CD14-positive monocyte (primary cell): ENCODE data around the gene ERCC6L2. TPM values are rescaled to one million over a fixed set of nuclear protein-coding genes. Genes with fewer than 3 reads are reported as not detected.

Experiments used
- DNase-seq, 3 donors: peaks; one replicate each; pipeline ENCODE4 v3.0.0-alpha.2; 2011 to 2022
- H2AFZ ChIP-seq: 2 replicates; pipeline ENCODE4 v1.6.0; 2012; ENCODE audit warnings: mild to moderate bottlenecking, low read depth, low read length, inconsistent platforms; ENCODE audit not compliant: insufficient read depth, poor library complexity, severe bottlenecking
- H3K27ac ChIP-seq, 2 donors: 1 replicate in 1 of 2; 2 replicates in 1 of 2; pipeline ENCODE4 v1.5.1; 2012 to 2013; ENCODE audit warnings: low read length in 2 of 2, control low read depth in 1 of 2, inconsistent platforms in 1 of 2, low read depth in 1 of 2, mild to moderate bottlenecking in 1 of 2
- H3K27me3 ChIP-seq, 2 donors: one replicate each; pipeline versions ENCODE4 v1.6.0 to v1.6.1; 2011 to 2013; ENCODE audit warnings: low read length in 2 of 2; ENCODE audit not compliant: control insufficient read depth in 2 of 2, insufficient read depth in 2 of 2
- H3K36me3 ChIP-seq, 2 donors: replicated peaks in 1 of 2; 1 replicate in 1 of 2; 2 replicates in 1 of 2; pipeline versions ENCODE4 v1.5.1 to v1.6.1; 2012 to 2013; ENCODE audit warnings: low read length in 2 of 2, control low read depth in 1 of 2, inconsistent platforms in 1 of 2, mild to moderate bottlenecking in 1 of 2; ENCODE audit not compliant: insufficient read depth in 2 of 2, control insufficient read depth in 1 of 2
- H3K4me1 ChIP-seq, 2 donors: 1 replicate in 1 of 2; 2 replicates in 1 of 2; pipeline versions ENCODE4 v1.5.1 to v1.6.1; 2012 to 2013; ENCODE audit warnings: low read length in 2 of 2, control low read depth in 1 of 2, inconsistent platforms in 1 of 2, mild to moderate bottlenecking in 1 of 2, moderate library complexity in 1 of 2; ENCODE audit not compliant: insufficient read depth in 2 of 2, control insufficient read depth in 1 of 2
- H3K4me2 ChIP-seq: replicated peaks from 2 replicates; pipeline ENCODE3; 2012; ENCODE audit warnings: low read length, moderate library complexity, mild to moderate bottlenecking; ENCODE audit not compliant: poor library complexity, severe bottlenecking; ENCODE audit errors: extremely low read depth
- H3K4me3 ChIP-seq, 3 experiments: fragments of 200-600 bp in 1 of 3; sonication (generic) in 1 of 3; replicated peaks in 1 of 3; 1 replicate in 2 of 3; 2 replicates in 1 of 3; pipeline ENCODE4 v1.5.1; 2011 to 2013; ENCODE audit warnings: low read length in 3 of 3, mild to moderate bottlenecking in 3 of 3, control low read depth in 2 of 3, low read depth in 2 of 3, inconsistent platforms in 1 of 3, moderate library complexity in 1 of 3
- H3K79me2 ChIP-seq: 2 replicates; pipeline ENCODE4 v1.6.0; 2012; ENCODE audit warnings: mild to moderate bottlenecking, control low read depth, inconsistent platforms, low read length, moderate library complexity; ENCODE audit not compliant: insufficient read depth
- H3K9ac ChIP-seq: 2 replicates; pipeline ENCODE4 v1.6.0; 2017; ENCODE audit warnings: low read length, mild to moderate bottlenecking; ENCODE audit not compliant: insufficient read depth, poor library complexity, severe bottlenecking
- H3K9me3 ChIP-seq, 2 donors: replicated peaks in 1 of 2; 1 replicate in 1 of 2; 2 replicates in 1 of 2; pipeline versions ENCODE4 v1.5.1 to v1.6.1; 2012 to 2013; ENCODE audit warnings: low read length in 2 of 2, control low read depth in 1 of 2; ENCODE audit not compliant: control insufficient read depth in 1 of 2, insufficient read depth in 1 of 2
- H4K20me1 ChIP-seq: 2 replicates; pipeline ENCODE4 v1.6.0; 2012; ENCODE audit warnings: mild to moderate bottlenecking, low read length, control low read depth, moderate library complexity; ENCODE audit not compliant: insufficient read depth
- H3K27ac Mint-ChIP-seq, 7 donors: one replicate each; pipeline ENCODE4 v1.8.0; 2020; ENCODE audit warnings: mild to moderate bottlenecking in 7 of 7, mixed read lengths in 7 of 7, moderate library complexity in 6 of 7, inconsistent platforms in 2 of 7
- H3K27me3 Mint-ChIP-seq, 3 donors: one replicate each; pipeline ENCODE4 v1.8.0; 2021 to 2022; ENCODE audit warnings: low read depth in 3 of 3, mild to moderate bottlenecking in 3 of 3, mixed read lengths in 3 of 3, moderate library complexity in 3 of 3, inconsistent platforms in 1 of 3
- H3K36me3 Mint-ChIP-seq, 2 donors: one replicate each; pipeline ENCODE4 v1.8.0; 2020; ENCODE audit warnings: mixed read lengths in 2 of 2, inconsistent platforms in 1 of 2, mild to moderate bottlenecking in 1 of 2
- H3K4me1 Mint-ChIP-seq: one replicate; pipeline ENCODE4 v1.8.0; 2020; ENCODE audit warnings: mild to moderate bottlenecking, mixed read lengths
- H3K4me3 Mint-ChIP-seq, 2 donors: one replicate each; pipeline ENCODE4 v1.8.0; 2020; ENCODE audit warnings: mild to moderate bottlenecking in 2 of 2, mixed read lengths in 2 of 2, moderate library complexity in 1 of 2
- H3K9me3 Mint-ChIP-seq, 7 donors: one replicate each; pipeline ENCODE4 v1.8.0; 2020 to 2022; ENCODE audit warnings: mixed read lengths in 7 of 7, mild to moderate bottlenecking in 6 of 7, moderate library complexity in 6 of 7, inconsistent platforms in 2 of 7
- CTCF ChIP-seq: fragments of 200-600 bp; IDR thresholded peaks from one replicate; pipeline ENCODE4 v1.8.0; 2022; ENCODE audit warnings: antibody characterized with exemption, mild to moderate bottlenecking
- WGBS: methylation state at CpG from one replicate; pipeline ENCODE4 v1.1.5; 2013; ENCODE audit warnings: missing lambda C conversion rate; ENCODE audit not compliant: insufficient coverage; 5-methylcytosine and 5-hydroxymethylcytosine counted together
- intact Hi-C, 2 donors: fragments of 100-400 bp; cut with micrococcal nuclease; formaldehyde crosslinking; loops; one replicate each; pipeline versions ENCODE4 v1.15.0 to v1.15.1; 2023
- polyA plus RNA-seq, 3 donors: library from polyadenylated mRNA; depleted of rRNA in 1 of 3; unstranded in 2 of 3; stranded (reverse) in 1 of 3; fragments of 300-500 nt in 2 of 3; fragments of >200 nt in 1 of 3; fragmentation: Illumina TruSeq in 2 of 3; gene quantifications; 1 replicate in 2 of 3; 2 replicates in 1 of 3; pipeline ENCODE4 v1.2.3, GENCODE V29; 2012 to 2021

ERCC6L2 gene
- polyA plus RNA-seq, 3 donors = 7.1 to 18.9 (median 7.2) TPM

- Mint-ChIP-seq H3K4me3 (no peak overlapping the region), H3K27ac (no peak overlapping the region), H3K4me1 (no peaks in the 10 kb centered on the region), H3K27me3 (peaks cover 0 to 3% (median 0%) of the 10 kb centered on the region in 3 donors), H3K36me3 (peaks cover 40 to 54% of the 10 kb centered on the region in 2 donors), H3K9me3 (peaks cover 0 to 6% (median 1%) of the 10 kb centered on the region in 7 donors)
- H3K27ac ChIP-seq = no peak overlapping the region
- no peak for DNase-seq
- H3K4me3 ChIP-seq = no peak overlapping the region
- no peak for TF ChIP-seq CTCF
- H3K9me3 ChIP-seq = no peaks in the 10 kb centered on the region
- no peaks in the 10 kb centered on the region for H3K79me2 ChIP-seq
- no peak overlapping the region for H3K9ac ChIP-seq
- H3K4me1 ChIP-seq = no peaks in the 10 kb centered on the region
- no peaks in the 10 kb centered on the region for H3K27me3 ChIP-seq
- H4K20me1 ChIP-seq = no peaks in the 10 kb centered on the region
- no peak overlapping the region for H3K4me2 ChIP-seq
- peaks cover 24 to 48% of the 10 kb centered on the region in 2 donors for H3K36me3 ChIP-seq
- intact Hi-C loops = no loop called here
- H2AFZ ChIP-seq = no peak overlapping the region
These were observed 94.8 kb downstream of the ERCC6L2 start for GRCh38 chr9:95970317-95970716.

DNA sequence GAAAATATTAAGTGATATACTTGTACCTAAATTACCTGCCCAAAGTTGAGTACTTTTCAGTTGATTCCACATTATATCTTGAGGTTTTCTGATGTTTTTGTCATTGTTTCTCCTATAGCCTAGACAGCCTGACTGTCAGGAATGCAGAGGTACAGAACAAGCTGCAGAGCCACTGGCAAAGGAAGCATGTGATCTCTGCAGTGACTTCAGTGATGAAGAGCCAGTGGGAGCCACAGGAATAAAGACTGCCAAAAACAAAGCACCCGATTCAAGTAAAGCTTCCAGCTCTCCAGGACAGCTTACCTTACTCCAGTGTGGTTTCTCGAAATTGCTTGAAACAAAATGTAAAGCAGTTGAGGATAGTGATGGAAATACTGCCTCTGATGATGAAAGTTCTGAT is 96.3 kb downstream of the ERCC6L2 start:
- H4K20me1 ChIP-seq = no peaks in the 10 kb centered on the region
- H3K9ac ChIP-seq = no peak overlapping the region
- H3K27me3 Mint-ChIP-seq = peaks cover 0 to 3% (median 0%) of the 10 kb centered on the region in 3 donors
- no CpG with 5 or more reads among the region's 2 CpGs for WGBS
- peaks cover 40 to 53% of the 10 kb centered on the region in 2 donors for H3K36me3 Mint-ChIP-seq
- H3K9me3 ChIP-seq = no peaks in the 10 kb centered on the region
- no peaks in the 10 kb centered on the region for H3K27me3 ChIP-seq
- no peaks in the 10 kb centered on the region for H3K4me1 ChIP-seq
- no peak overlapping the region for H3K27ac ChIP-seq
- no peak overlapping the region for H2AFZ ChIP-seq
- no peak overlapping the region for H3K27ac Mint-ChIP-seq
- no peaks in the 10 kb centered on the region for H3K79me2 ChIP-seq
- no peak overlapping the region for H3K4me2 ChIP-seq
- H3K4me1 Mint-ChIP-seq = no peaks in the 10 kb centered on the region
- no peak for DNase-seq
- no peak overlapping the region for H3K4me3 ChIP-seq
- peaks cover 0 to 6% (median 1%) of the 10 kb centered on the region in 7 donors for H3K9me3 Mint-ChIP-seq
- no peak for TF ChIP-seq CTCF
- no peak overlapping the region for H3K4me3 Mint-ChIP-seq
- intact Hi-C loops = no loop called here
- peaks cover 24 to 41% of the 10 kb centered on the region in 2 donors for H3K36me3 ChIP-seq
